HL-60 (cell line): Measurements from ENCODE around the gene RASGRP2.

Experiments used
- DNase-seq, 2 experiments: peaks; one replicate each; pipeline ENCODE4 v3.0.0-alpha.2; 2010 to 2020; ENCODE audit warnings: low read depth in 1 of 2, low spot score in 1 of 2
- H3K27ac ChIP-seq: fragments of 250-450 bp; sonication (Bioruptor Pico); replicated peaks from 2 replicates; pipeline ENCODE4 v1.5.1; 2020; ENCODE audit warnings: mild to moderate bottlenecking, moderate library complexity
- H3K27me3 ChIP-seq: fragments of 250-450 bp; sonication (Bioruptor Pico); 2 replicates; pipeline ENCODE4 v1.5.1; 2021; ENCODE audit warnings: mild to moderate bottlenecking, moderate library complexity; ENCODE audit not compliant: insufficient read depth, poor library complexity, severe bottlenecking
- H3K4me3 ChIP-seq: replicated peaks from 2 replicates; pipeline ENCODE4 v1.5.1; 2011; ENCODE audit warnings: mild to moderate bottlenecking, control low read depth, low read length; ENCODE audit not compliant: insufficient read depth
- GABPA ChIP-seq: IDR thresholded peaks from 2 replicates; pipeline ENCODE4 v1.6.1; 2012; ENCODE audit warnings: low read depth
- POLR2AphosphoS5 ChIP-seq: IDR thresholded peaks from 2 replicates; pipeline ENCODE4 v1.6.1; 2012; ENCODE audit warnings: low read depth
- SPI1 ChIP-seq: IDR thresholded peaks from 2 replicates; pipeline ENCODE4 v1.6.1; 2012; ENCODE audit warnings: low read depth, mild to moderate bottlenecking, borderline replicate concordance
- TF ChIP-seq, protein P1 (sequence below): IDR thresholded peaks from one replicate; pipeline ENCODE4 v1.5.1; 2011; ENCODE audit warnings: low read length, control low read depth, inconsistent platforms; ENCODE audit not compliant: insufficient read depth
- TF ChIP-seq, protein P2 (sequence below): IDR thresholded peaks from 2 replicates; pipeline ENCODE4 v1.6.1; 2012; ENCODE audit warnings: low read depth; ENCODE audit not compliant: insufficient replicate concordance

Gene RASGRP2

GRCh38 chr11:64754919-64755662 is 11.1 kb upstream of the RASGRP2 start:
- Histone ChIP-seq H3K27me3 (no peaks in the 10 kb centered on the region), H3K4me3 (no peak overlapping the region), H3K27ac (no peak overlapping the region)
- no peak for DNase-seq
- no peak for TF ChIP-seq GABPA
- TF ChIP-seq, protein P1, sequence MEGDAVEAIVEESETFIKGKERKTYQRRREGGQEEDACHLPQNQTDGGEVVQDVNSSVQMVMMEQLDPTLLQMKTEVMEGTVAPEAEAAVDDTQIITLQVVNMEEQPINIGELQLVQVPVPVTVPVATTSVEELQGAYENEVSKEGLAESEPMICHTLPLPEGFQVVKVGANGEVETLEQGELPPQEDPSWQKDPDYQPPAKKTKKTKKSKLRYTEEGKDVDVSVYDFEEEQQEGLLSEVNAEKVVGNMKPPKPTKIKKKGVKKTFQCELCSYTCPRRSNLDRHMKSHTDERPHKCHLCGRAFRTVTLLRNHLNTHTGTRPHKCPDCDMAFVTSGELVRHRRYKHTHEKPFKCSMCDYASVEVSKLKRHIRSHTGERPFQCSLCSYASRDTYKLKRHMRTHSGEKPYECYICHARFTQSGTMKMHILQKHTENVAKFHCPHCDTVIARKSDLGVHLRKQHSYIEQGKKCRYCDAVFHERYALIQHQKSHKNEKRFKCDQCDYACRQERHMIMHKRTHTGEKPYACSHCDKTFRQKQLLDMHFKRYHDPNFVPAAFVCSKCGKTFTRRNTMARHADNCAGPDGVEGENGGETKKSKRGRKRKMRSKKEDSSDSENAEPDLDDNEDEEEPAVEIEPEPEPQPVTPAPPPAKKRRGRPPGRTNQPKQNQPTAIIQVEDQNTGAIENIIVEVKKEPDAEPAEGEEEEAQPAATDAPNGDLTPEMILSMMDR: no peak
- no peak for TF ChIP-seq POLR2AphosphoS5
- TF ChIP-seq SPI1: no peak
- TF ChIP-seq, protein P2, sequence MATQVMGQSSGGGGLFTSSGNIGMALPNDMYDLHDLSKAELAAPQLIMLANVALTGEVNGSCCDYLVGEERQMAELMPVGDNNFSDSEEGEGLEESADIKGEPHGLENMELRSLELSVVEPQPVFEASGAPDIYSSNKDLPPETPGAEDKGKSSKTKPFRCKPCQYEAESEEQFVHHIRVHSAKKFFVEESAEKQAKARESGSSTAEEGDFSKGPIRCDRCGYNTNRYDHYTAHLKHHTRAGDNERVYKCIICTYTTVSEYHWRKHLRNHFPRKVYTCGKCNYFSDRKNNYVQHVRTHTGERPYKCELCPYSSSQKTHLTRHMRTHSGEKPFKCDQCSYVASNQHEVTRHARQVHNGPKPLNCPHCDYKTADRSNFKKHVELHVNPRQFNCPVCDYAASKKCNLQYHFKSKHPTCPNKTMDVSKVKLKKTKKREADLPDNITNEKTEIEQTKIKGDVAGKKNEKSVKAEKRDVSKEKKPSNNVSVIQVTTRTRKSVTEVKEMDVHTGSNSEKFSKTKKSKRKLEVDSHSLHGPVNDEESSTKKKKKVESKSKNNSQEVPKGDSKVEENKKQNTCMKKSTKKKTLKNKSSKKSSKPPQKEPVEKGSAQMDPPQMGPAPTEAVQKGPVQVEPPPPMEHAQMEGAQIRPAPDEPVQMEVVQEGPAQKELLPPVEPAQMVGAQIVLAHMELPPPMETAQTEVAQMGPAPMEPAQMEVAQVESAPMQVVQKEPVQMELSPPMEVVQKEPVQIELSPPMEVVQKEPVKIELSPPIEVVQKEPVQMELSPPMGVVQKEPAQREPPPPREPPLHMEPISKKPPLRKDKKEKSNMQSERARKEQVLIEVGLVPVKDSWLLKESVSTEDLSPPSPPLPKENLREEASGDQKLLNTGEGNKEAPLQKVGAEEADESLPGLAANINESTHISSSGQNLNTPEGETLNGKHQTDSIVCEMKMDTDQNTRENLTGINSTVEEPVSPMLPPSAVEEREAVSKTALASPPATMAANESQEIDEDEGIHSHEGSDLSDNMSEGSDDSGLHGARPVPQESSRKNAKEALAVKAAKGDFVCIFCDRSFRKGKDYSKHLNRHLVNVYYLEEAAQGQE: no peak

- Histone ChIP-seq H3K27ac (no peak overlapping the region), H3K4me3 (no peak overlapping the region), H3K27me3 (no peaks in the 10 kb centered on the region)
- no peak for DNase-seq
- TF ChIP-seq POLR2AphosphoS5 (no peak), SPI1 (no peak), GABPA (no peak)
- TF ChIP-seq, protein P2: no peak
- TF ChIP-seq, protein P1: no peak
Observed at GRCh38 chr11:64754124-64754918, 10.4 kb upstream of the RASGRP2 start.

GRCh38 chr11:64753380-64754123 is 9.6 kb upstream of the RASGRP2 start:
- Histone ChIP-seq H3K27me3 (no peaks in the 10 kb centered on the region), H3K27ac (no peak overlapping the region), H3K4me3 (no peak overlapping the region)
- no peak for DNase-seq
- TF ChIP-seq SPI1 (no peak), POLR2AphosphoS5 (no peak), GABPA (no peak)
- TF ChIP-seq, protein P2: no peak
- TF ChIP-seq, protein P1: no peak
